Bladder microvascular endothelial cell (primary cell): ENCODE measurements around the gene ELP5. TPM values are rescaled to one million over a fixed set of nuclear protein-coding genes. Genes with fewer than 3 reads are reported as not detected.

ENCODE experiments used
- total RNA-seq: library from RNA; depleted of rRNA; stranded (reverse); fragments of >200 nt; gene quantifications from 2 replicates; pipeline ENCODE4 v1.2.3, GENCODE V29; 2014

ELP5 gene
- 22.4 and 31.6 TPM in 2 replicates for total RNA-seq

DNA sequence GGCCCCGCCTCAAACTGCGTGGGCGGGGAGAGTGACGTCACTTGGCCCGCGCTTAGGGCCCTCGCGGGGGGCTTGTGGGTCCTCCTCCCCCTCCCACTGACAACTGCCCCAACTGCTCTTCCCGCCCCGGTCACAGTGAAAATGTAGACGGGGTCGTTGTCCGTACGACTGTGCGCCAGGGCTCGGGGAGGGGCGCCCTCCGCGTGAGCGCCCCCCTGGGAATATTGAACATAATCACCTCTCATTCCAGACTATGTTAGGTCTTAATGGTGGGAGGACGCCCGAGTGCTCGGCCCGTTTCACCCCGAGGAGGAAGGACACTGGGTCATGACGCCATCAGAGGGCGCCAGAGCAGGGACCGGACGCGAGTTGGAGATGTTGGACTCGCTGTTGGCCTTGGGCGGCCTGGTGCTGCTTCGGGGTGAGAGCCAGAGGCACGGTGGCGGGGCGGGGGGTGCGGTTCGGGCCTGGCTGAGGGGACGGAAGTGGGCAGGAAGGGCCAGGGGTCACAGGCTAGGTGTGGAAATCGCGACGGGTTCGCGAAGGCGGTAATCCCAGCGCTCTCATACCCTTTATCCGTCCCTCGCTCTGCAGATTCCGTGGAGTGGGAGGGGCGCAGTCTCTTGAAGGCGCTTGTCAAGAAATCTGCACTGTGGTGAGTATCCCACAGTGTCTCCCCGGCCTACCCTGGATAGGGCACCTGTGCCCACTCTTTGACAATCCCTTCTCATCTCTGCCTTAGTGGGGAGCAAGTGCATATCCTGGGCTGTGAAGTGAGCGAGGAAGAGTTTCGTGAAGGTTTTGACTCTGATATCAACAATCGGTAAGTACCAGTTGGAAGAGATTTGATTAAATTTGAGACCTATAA, at the start of gene ELP5:
Gene ELP5, plus strand, starts transcription at position 40 of the 868 bp plus-strand sequence. Its CDS starts 336 bp downstream, at position 376.

GRCh38 chr17:7219812-7220592, 32.0 kb upstream of the ELP5 start, which contains the start of the genes ACADVL and DLG4:
TSS of gene ACADVL (plus strand) at chr17:7219938. CDS start at chr17:7219985, 47 bp downstream.
TSS of gene DLG4 (minus strand) at chr17:7219836.

GRCh38 chr17:7234083-7234951, 17.7 kb upstream of the ELP5 start, which contains the start of gene DVL2:
TSS of gene DVL2 (minus strand) at chr17:7234517. CDS start at chr17:7234262, 255 bp downstream.

GRCh38 chr17:7239091-7240027, 12.7 kb upstream of the ELP5 start, which contains the start of gene PHF23:
TSS of gene PHF23 (minus strand) at chr17:7239457. CDS start at chr17:7239279, 178 bp downstream.

DNA sequence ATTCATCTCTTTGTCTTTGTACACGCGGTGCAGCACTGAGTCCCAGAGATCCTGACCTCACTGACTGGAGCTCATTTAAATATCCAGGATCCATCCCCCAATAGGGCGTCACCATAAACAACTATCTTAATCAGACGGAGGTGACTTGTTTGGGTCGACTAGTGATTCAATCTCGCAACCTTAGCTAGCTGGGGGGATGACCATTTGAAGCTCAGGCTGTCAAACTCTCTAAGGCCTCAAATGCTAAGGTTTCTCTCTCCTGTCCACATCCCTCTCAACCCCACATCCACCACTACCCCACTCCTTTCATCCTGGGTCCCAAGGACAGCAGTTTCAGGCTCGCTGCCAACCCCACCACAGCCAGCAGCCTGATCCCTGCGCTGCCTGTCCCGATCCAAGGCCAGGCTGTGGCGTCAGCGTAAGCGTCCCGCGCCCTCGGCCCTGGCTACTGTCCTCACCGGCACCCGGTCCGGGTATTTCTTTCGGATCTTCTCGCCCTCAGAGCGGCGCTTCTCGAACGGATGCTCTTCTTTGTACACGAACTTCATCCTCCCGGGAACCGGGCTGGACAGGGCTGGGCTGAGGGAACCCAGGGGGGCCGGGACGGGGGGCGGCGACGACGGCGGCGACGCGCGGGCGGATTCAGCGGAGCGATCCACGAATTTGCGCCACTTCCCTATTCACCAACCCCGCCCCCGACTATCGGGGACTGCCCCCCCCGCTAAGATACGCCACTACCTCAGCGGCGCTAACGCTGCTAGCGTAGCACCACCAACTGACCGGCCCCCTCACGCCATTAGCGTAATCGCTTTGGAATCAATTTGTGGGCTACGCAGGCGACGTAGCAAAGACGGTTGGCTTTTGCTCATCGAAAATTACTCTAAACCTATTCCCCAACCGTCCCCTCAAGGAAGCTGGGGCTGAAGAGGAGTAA, 10.0 kb upstream of the ELP5 start, which contains the start of gene GABARAP:
Gene GABARAP, minus strand, starts transcription at position 667 of the 934 bp plus-strand sequence. Its CDS starts 119 bp downstream, at position 548.

GRCh38 chr17:7251661-7252175, 297 bp upstream of the ELP5 start, which contains the start of gene CTDNEP1:
TSS of gene CTDNEP1 (minus strand) at chr17:7251734. CDS start at chr17:7251296, 438 bp downstream.

GRCh38 chr17:7262192-7262934, 10.3 kb downstream of the ELP5 start, which contains the start of gene CLDN7:
TSS of gene CLDN7 (minus strand) at chr17:7262478. CDS start at chr17:7262043, 435 bp downstream.

GRCh38 chr17:7281074-7281952, 29.3 kb downstream of the ELP5 start, which contains the start of gene SLC2A4:
TSS of gene SLC2A4 (plus strand) at chr17:7281718. CDS start at chr17:7281935, 217 bp downstream.

GRCh38 chr17:7294614-7295153, 42.7 kb downstream of the ELP5 start, which contains the start of gene YBX2:
TSS of gene YBX2 (minus strand) at chr17:7294639. CDS start at chr17:7294500, 139 bp downstream.

DNA sequence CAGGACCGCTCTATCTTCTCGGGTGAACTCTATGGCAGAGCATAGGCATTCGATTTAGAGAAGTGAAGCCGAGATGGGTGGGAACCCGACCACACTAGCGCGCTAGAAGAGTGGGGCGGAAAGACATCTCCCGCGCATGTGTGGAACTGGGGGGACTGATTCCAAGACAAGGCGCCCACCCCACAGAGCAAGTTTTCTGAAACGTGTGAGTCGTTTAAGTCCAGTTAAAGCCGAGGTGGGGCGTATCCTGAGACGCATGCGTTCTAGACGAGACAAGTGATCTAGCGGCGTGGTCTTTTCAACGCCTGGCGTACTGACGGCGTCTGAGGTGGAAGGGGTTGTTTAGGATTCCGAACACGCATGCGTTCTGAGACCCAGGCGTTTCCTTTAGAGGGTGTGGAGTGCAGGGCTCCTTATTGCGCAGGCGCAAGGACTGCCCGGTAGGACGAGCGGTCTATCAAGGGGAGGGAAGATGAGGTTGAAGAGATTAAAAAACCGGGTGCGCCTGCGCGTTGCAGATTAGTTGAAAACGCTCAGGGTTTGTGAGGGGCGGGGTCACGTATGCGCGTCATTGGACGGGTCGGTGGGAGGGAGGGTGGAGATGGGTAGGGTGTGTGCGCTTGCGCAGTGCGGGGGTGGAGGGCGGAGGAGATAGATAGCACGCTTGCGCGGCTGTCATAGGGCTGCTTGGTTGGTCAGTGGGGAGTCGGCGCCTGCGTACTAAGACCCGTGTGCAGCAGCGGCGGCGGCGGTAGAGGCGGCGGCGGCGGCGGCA, 55.1 kb downstream of the ELP5 start, which contains the start of gene EIF5A:
Gene EIF5A, plus strand, starts transcription at position 718 of the 775 bp plus-strand sequence. CDS start 2,008 bp downstream, outside the sequence.

Other genes starting within 250 kb of the ELP5 start
- 22.2 and 55.1 TPM in 2 replicates for gene RNASEK, start 239.6 kb upstream of the ELP5 start, total RNA-seq
- gene BCL6B, start 229.2 kb upstream of the ELP5 start, total RNA-seq = 68.6 and 99.3 TPM in 2 replicates
- gene SLC16A13, start 216.2 kb upstream of the ELP5 start, total RNA-seq = 1.5 and 1.9 TPM in 2 replicates
- gene SLC16A11, start 208.1 kb upstream of the ELP5 start, total RNA-seq = 0.44 and 0.49 TPM in 2 replicates
- 0.19 TPM in 1 of 2 replicates, not detected in the other for gene CLEC10A, start 172.0 kb upstream of the ELP5 start, total RNA-seq
- gene ASGR2, start 137.4 kb upstream of the ELP5 start, total RNA-seq = not detected in 2 replicates
- gene ASGR1, start 72.8 kb upstream of the ELP5 start, total RNA-seq = 10.5 and 15.1 TPM in 2 replicates
- gene DLG4, start 32.4 kb upstream of the ELP5 start, total RNA-seq = 6.8 and 22.5 TPM in 2 replicates
- 205 and 264 TPM in 2 replicates for gene ACADVL, start 32.3 kb upstream of the ELP5 start, total RNA-seq
- 32.2 and 53.0 TPM in 2 replicates for gene DVL2, start 17.7 kb upstream of the ELP5 start, total RNA-seq
- gene PHF23, start 12.8 kb upstream of the ELP5 start, total RNA-seq = 28.7 and 37.6 TPM in 2 replicates
- gene GABARAP, start 9.8 kb upstream of the ELP5 start, total RNA-seq = 86.0 and 116 TPM in 2 replicates
- 18.5 and 41.9 TPM in 2 replicates for gene CTDNEP1, start 481 bp upstream of the ELP5 start, total RNA-seq
- 0.82 and 8.1 TPM in 2 replicates for gene CLDN7, start 10.3 kb downstream of the ELP5 start, total RNA-seq
- 0.57 TPM in 1 of 2 replicates, not detected in the other for gene SLC2A4, start 29.5 kb downstream of the ELP5 start, total RNA-seq
- 0.25 TPM in 1 of 2 replicates, not detected in the other for gene YBX2, start 42.4 kb downstream of the ELP5 start, total RNA-seq
- gene EIF5A, start 55.4 kb downstream of the ELP5 start, total RNA-seq = 537 and 632 TPM in 2 replicates
- gene GPS2, start 63.1 kb downstream of the ELP5 start, total RNA-seq = 28.8 and 30.1 TPM in 2 replicates
- gene NEURL4, start 77.1 kb downstream of the ELP5 start, total RNA-seq = 10.4 and 31.2 TPM in 2 replicates
- gene ACAP1, start 84.3 kb downstream of the ELP5 start, total RNA-seq = not detected in 2 replicates
- gene KCTD11, start 99.9 kb downstream of the ELP5 start, total RNA-seq = 1.1 and 2.3 TPM in 2 replicates
- gene TMEM95, start 102.9 kb downstream of the ELP5 start, total RNA-seq = not detected in 2 replicates
- 0.49 and 1.6 TPM in 2 replicates for gene TNK1, start 128.9 kb downstream of the ELP5 start, total RNA-seq
- gene PLSCR3, start 142.3 kb downstream of the ELP5 start, total RNA-seq = 16.7 and 36.8 TPM in 2 replicates
- gene TMEM256, start 151.9 kb downstream of the ELP5 start, total RNA-seq = 48.8 and 118 TPM in 2 replicates
- gene NLGN2, start 155.6 kb downstream of the ELP5 start, total RNA-seq = 1.3 and 7.6 TPM in 2 replicates
- not detected in 2 replicates for gene SPEM1, start 168.1 kb downstream of the ELP5 start, total RNA-seq
- not detected in 2 replicates for gene SPEM2, start 173.4 kb downstream of the ELP5 start, total RNA-seq
- gene SPEM3, start 176.6 kb downstream of the ELP5 start, total RNA-seq = not detected in 2 replicates
- gene TMEM102, start 183.2 kb downstream of the ELP5 start, total RNA-seq = 6.0 and 8.4 TPM in 2 replicates
- 0.16 and 0.50 TPM in 2 replicates for gene FGF11, start 187.3 kb downstream of the ELP5 start, total RNA-seq
- gene CHRNB1, start 192.8 kb downstream of the ELP5 start, total RNA-seq = 7.6 and 9.4 TPM in 2 replicates
- 6.3 and 14.2 TPM in 2 replicates for gene ZBTB4, start 227.4 kb downstream of the ELP5 start, total RNA-seq
- not detected in 2 replicates for gene SLC35G6, start 229.2 kb downstream of the ELP5 start, total RNA-seq
- gene POLR2A, start 232.2 kb downstream of the ELP5 start, total RNA-seq = 76.9 and 161 TPM in 2 replicates